Fibroblast of mammary gland (primary cell): ENCODE results near the gene NLRC5.
"Not testable (repeated sequence)": the region's sequence is repeated elsewhere in the genome, so short reads cannot be mapped to it uniquely, and the experiment has no call there.

ENCODE experiments used
- DNase-seq: peaks from one replicate; pipeline ENCODE4 v3.0.0-alpha.2; 2010; ENCODE audit warnings: low read depth
- H3K4me3 ChIP-seq: 2 replicates; pipeline ENCODE4 v1.5.1; 2011; ENCODE audit warnings: low read depth, mild to moderate bottlenecking, low read length, moderate library complexity; ENCODE audit not compliant: control insufficient read depth
- CTCF ChIP-seq: conservative IDR thresholded peaks from 2 replicates; pipeline ENCODE4 v1.5.1; 2011; ENCODE audit warnings: low read depth, low read length, inconsistent platforms; ENCODE audit not compliant: control insufficient read depth, insufficient read depth

Gene NLRC5

DNA sequence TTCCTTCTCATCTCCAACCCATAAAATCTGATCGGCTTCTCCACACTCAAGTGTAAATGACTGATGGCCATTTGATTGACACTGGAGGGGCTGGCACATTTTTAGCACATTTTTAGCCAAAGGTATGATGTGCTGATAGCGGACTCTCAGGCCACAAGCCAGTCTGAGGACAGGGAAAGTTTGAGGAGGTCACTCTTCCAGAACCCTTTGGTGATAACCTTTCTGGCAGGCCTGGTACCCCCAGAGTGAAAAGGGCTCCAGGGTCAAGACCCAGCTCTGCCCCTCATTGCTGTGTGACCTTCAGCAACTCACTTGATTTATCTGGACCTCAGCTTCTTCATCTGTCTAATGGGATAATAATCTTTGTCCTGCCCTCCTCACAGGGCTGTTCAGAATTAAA, 1.7 kb upstream of the NLRC5 start:
- TF ChIP-seq CTCF = no peak
- no peak overlapping the region for H3K4me3 ChIP-seq
- no peak for DNase-seq

GRCh38 chr16:56988161-56988947, 1.0 kb upstream of the NLRC5 start:
- peak overlapping the region; percentile 68 for H3K4me3 ChIP-seq
- TF ChIP-seq CTCF = no peak

GRCh38 chr16:56989988-56990387, 631 bp downstream of the NLRC5 start:
- TF ChIP-seq CTCF = no peak
- peak overlapping the region; percentile 68 for H3K4me3 ChIP-seq
- DNase-seq = no peak

More at GRCh38 chr16:56988161-56988947, 1.0 kb upstream of the NLRC5 start:
- peak; percentile 21 for DNase-seq

- no peak for DNase-seq
- no peak overlapping the region for H3K4me3 ChIP-seq
- no peak for TF ChIP-seq CTCF
Observed at GRCh38 chr16:56990407-56991286, 1.3 kb downstream of the NLRC5 start.

DNA sequence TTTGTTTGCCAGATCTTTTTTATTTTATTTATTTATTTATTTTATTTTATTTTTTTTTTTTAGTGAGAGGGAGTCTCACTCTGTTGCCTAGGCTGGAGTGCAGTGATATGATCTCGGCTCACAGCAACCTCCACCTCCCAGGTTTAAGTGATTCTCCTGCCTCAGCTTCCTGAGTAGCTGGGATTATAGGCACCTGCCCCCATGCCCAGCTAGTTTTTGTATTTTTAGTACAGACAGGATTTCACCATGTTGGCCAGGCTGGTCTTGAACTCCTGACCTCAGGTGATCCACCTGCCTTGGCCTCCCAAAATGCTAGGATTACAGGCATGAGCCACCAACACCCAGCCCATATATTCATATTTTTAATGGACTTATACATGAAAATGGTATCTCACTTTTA, 3.1 kb downstream of the NLRC5 start:
- DNase-seq, H3K4me3 ChIP-seq: not testable (repeated sequence)

DNA sequence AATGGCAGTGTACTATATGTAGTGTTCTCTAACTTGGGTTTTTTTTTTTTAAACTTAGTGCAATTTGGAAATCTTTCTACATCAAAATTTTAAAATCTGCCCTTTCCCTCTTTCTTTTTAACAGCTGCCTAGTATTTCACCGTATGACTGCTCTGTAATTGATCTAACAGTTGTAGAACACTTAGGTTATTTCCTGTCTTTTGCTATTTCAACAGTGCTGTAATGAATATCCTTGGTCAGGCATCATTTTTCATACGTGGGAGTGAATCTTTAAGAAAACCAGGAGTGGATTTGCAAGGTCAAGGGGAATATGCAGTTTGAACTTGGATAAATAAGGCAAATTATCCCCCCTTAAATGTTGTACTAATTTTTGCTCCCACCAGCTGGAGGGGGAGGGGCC, 3.8 kb downstream of the NLRC5 start:
- peak; percentile 43 for DNase-seq
- no peak for TF ChIP-seq CTCF
- H3K4me3 ChIP-seq = no peak overlapping the region

DNA sequence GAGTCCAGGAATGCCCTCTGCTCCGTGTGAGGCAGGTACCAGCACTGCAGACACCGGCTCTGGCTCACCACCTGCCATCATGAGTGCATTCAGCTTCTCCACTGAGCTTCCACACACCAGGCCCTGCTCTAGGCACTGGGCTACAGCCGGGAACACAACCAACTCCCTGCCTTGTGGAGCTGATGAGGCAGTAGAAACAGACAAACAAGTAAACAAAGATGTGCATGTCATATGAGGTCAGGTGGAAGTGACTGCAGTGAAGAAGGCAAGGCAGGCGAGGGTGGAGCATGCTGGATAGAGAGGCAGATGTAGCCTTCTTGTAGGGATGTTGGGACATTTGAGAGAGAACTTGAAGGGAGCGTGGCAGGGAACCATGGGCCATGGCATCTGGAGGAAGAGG, 5.0 kb downstream of the NLRC5 start:
- no peak for TF ChIP-seq CTCF
- no peak overlapping the region for H3K4me3 ChIP-seq
- no peak for DNase-seq
